GM12878 (cell line): Measurements from ENCODE around the gene HOXB2. TPM values are rescaled to one million over a fixed set of nuclear protein-coding genes. Genes with fewer than 3 reads are reported as not detected.

Experiments
- ATAC-seq: fragments of 200-7000 bp; cut with Tn5 transposase; 3 replicates; pipeline ENCODE4 v1.9.1; 2020; ENCODE audit warnings: mild to moderate bottlenecking, moderate library complexity
- BruUV-seq: library from RNA; stranded (reverse); fragments of 400-500 nt; replicated peaks from 2 replicates; lab custom pipeline; 2021; lab: Mats Ljungman, UMichigan
- CTCF ChIA-PET: fragments of 300-600 bp; sonication (Branson Sonifier 250); formaldehyde crosslinking; extraction: SDS; loops from one replicate; lab custom pipeline; 2021; ENCODE audit warnings: inconsistent platforms; lab: Yijun Ruan, JAX
- POLR2A ChIA-PET: fragments of 350-600 bp; formaldehyde crosslinking; extraction: SDS; loops from one replicate; lab custom pipeline; 2021; ENCODE audit warnings: inconsistent platforms; lab: Charles Lee
- RAD21 ChIA-PET: fragments of 300-600 bp; sonication (Branson Sonifier 250); formaldehyde crosslinking; loops from one replicate; lab custom pipeline; 2023; ENCODE audit warnings: antibody characterized with exemption; ENCODE audit not compliant: unreplicated experiment; lab: Charles Lee
- SMC1A ChIA-PET: fragments of 300-600 bp; sonication (Branson Sonifier 250); formaldehyde crosslinking; loops from one replicate; lab custom pipeline; 2023; ENCODE audit not compliant: unreplicated experiment, uncharacterized antibody; lab: Charles Lee
- DNase-seq: peaks from one replicate; pipeline ENCODE4 v3.0.0-alpha.2; 2011; ENCODE audit warnings: low read depth, low spot score
- FAIRE-seq: peaks from 3 replicates; lab custom pipeline; 2011; peaks lifted over from hg19 to GRCh38; lab: Jason Lieb, UNC
- H2AFZ ChIP-seq: 2 replicates; pipeline ENCODE4 v1.6.0; 2011; ENCODE audit warnings: low read depth, low read length, control low read depth; ENCODE audit not compliant: control insufficient read depth
- H3K27ac ChIP-seq: 2 replicates; pipeline ENCODE4 v1.5.1; 2011; ENCODE audit warnings: control low read depth; ENCODE audit not compliant: control insufficient read depth, insufficient read depth
- H3K27me3 ChIP-seq, 2 experiments: replicated peaks in 1 of 2; 2 replicates each; pipeline versions ENCODE4 v1.6.0 to v1.6.1; 2011; ENCODE audit warnings: low read length in 1 of 2; ENCODE audit not compliant: control insufficient read depth in 2 of 2, insufficient read depth in 2 of 2
- H3K36me3 ChIP-seq, 2 experiments: 2 replicates each; pipeline ENCODE4 v1.5.1; 2011; ENCODE audit warnings: low read length in 1 of 2; ENCODE audit not compliant: control insufficient read depth in 2 of 2, insufficient read depth in 2 of 2
- H3K4me1 ChIP-seq: 2 replicates; pipeline ENCODE4 v1.6.1; 2011; ENCODE audit warnings: mild to moderate bottlenecking, low read length, moderate library complexity, mixed read lengths; ENCODE audit not compliant: control insufficient read depth, insufficient read depth
- H3K4me2 ChIP-seq: 2 replicates; pipeline ENCODE4 v1.6.0; 2011; ENCODE audit warnings: control low read depth; ENCODE audit not compliant: control insufficient read depth, insufficient read depth
- H3K4me3 ChIP-seq: fragments of 200-600 bp; sonication (generic); 2 replicates; pipeline ENCODE4 v1.5.1; 2016
- H3K79me2 ChIP-seq: 2 replicates; pipeline ENCODE4 v1.6.0; 2011; ENCODE audit warnings: low read length; ENCODE audit not compliant: control insufficient read depth, insufficient read depth
- H3K9ac ChIP-seq: 2 replicates; pipeline ENCODE4 v1.8.0; 2011; ENCODE audit warnings: low read length, control low read depth, mixed read lengths; ENCODE audit not compliant: control insufficient read depth, insufficient read depth
- H3K9me3 ChIP-seq: replicated peaks from 3 replicates; pipeline ENCODE4 v1.5.1; 2011; ENCODE audit warnings: mild to moderate bottlenecking, low read length; ENCODE audit not compliant: control insufficient read depth, insufficient read depth
- H4K20me1 ChIP-seq: 2 replicates; pipeline ENCODE4 v1.6.0; 2011; ENCODE audit not compliant: control insufficient read depth, insufficient read depth
- ATF2 ChIP-seq: IDR thresholded peaks from 2 replicates; pipeline ENCODE4 v1.6.1; 2012; ENCODE audit warnings: low read length, inconsistent platforms
- ATF3 ChIP-seq: IDR thresholded peaks from 2 replicates; pipeline ENCODE4 v1.6.1; 2011; ENCODE audit warnings: low read depth, mild to moderate bottlenecking, low read length, moderate library complexity, borderline replicate concordance; ENCODE audit errors: extremely low read depth
- CEBPB ChIP-seq, 2 experiments: fragments of 150-350 bp in 1 of 2; IDR thresholded peaks; 2 replicates each; pipeline ENCODE4 v1.6.1; 2012 to 2014; ENCODE audit warnings: low read depth in 2 of 2, low read length in 2 of 2, borderline replicate concordance in 1 of 2, inconsistent platforms in 1 of 2
- E2F4 ChIP-seq: IDR thresholded peaks from 2 replicates; pipeline ENCODE4 v1.6.1; 2012; ENCODE audit warnings: low read depth, low read length, improper control_type of control experiment
- EED ChIP-seq: sonication (generic); IDR thresholded peaks from 2 replicates; pipeline ENCODE4 v1.6.1; 2016; ENCODE audit warnings: antibody characterized with exemption, low read depth
- EZH2 ChIP-seq: IDR thresholded peaks from 2 replicates; pipeline ENCODE4 v1.6.1; 2012; ENCODE audit warnings: low read depth, mild to moderate bottlenecking, control low read depth, inconsistent platforms, low read length, borderline replicate concordance; ENCODE audit not compliant: control insufficient read depth
- FOS ChIP-seq: IDR thresholded peaks from 3 replicates; pipeline ENCODE4 v1.6.1; 2011; ENCODE audit warnings: borderline replicate concordance; ENCODE audit not compliant: insufficient read length; ENCODE audit errors: extremely low read depth
- MAX ChIP-seq: IDR thresholded peaks from 2 replicates; pipeline ENCODE4 v1.6.1; 2012; ENCODE audit warnings: low read depth, low read length, improper control_type of control experiment
- MXI1 ChIP-seq: fragments of 150-350 bp; IDR thresholded peaks from 2 replicates; pipeline ENCODE4 v1.6.1; 2011; ENCODE audit warnings: low read depth, mild to moderate bottlenecking, inconsistent platforms, low read length, improper control_type of control experiment
- NFYA ChIP-seq: IDR thresholded peaks from 2 replicates; pipeline ENCODE4 v1.6.1; 2011; ENCODE audit warnings: low read depth, mild to moderate bottlenecking, low read length, improper control_type of control experiment, borderline replicate concordance
- RBBP5 ChIP-seq: fragments of 200-600 bp; sonication (generic); conservative IDR thresholded peaks from 2 replicates; pipeline ENCODE4 v1.6.1; 2016
- SMC3 ChIP-seq: IDR thresholded peaks from 2 replicates; pipeline ENCODE4 v1.6.1; 2011; ENCODE audit warnings: low read length, improper control_type of control experiment, borderline replicate concordance
- SREBF2 ChIP-seq: IDR thresholded peaks from 2 replicates; pipeline ENCODE4 v1.6.1; 2012; ENCODE audit warnings: mild to moderate bottlenecking, low read length
- STAT3 ChIP-seq: IDR thresholded peaks from 2 replicates; pipeline ENCODE4 v1.6.1; 2011; ENCODE audit warnings: low read depth, low read length, improper control_type of control experiment
- TBL1XR1 ChIP-seq: IDR thresholded peaks from 2 replicates; pipeline ENCODE4 v1.6.1; 2012; ENCODE audit warnings: low read depth, low read length, improper control_type of control experiment
- ZNF274 ChIP-seq: IDR thresholded peaks from one replicate; pipeline ENCODE4 v1.8.0; 2011; ENCODE audit not compliant: insufficient read length, insufficient read depth
- WGBS: methylation state at CpG from one replicate; pipeline ENCODE4 v1.1.6; 2016; ENCODE audit warnings: low lambda C conversion rate; ENCODE audit not compliant: insufficient replicate concordance, insufficient coverage; ENCODE audit errors: missing lambda C conversion rate; 5-methylcytosine and 5-hydroxymethylcytosine counted together
- in situ Hi-C: fragments of 300-500 bp; cut with MboI; formaldehyde crosslinking; loops from 9 replicates; pipeline ENCODE4 v1.14.3; 2018; ENCODE audit warnings: mixed read lengths
- intact Hi-C: fragments of 100-400 bp; cut with micrococcal nuclease; formaldehyde crosslinking; loops from one replicate; pipeline ENCODE4 v1.14.2; 2022; ENCODE audit not compliant: unreplicated experiment
- polyA plus RNA-seq, 11 experiments: library from polyadenylated mRNA; depleted of rRNA in 4 of 11; unstranded in 6 of 11; stranded (reverse) in 5 of 11; fragments of >200 nt; fragmentation: Nextera tagmentation in 4 of 11; fragmentation: Illumina TruSeq in 1 of 11; extraction: Ambion mirVana in 4 of 11; extraction: Trizol in 1 of 11; gene quantifications; 1 replicate in 1 of 11; 2 replicates in 10 of 11; pipeline versions ENCODE4 v1.2.1 to v1.2.3, GENCODE V29; 2011 to 2016; ENCODE audit warnings: inconsistent platforms in 2 of 11, missing spikeins in 2 of 11, low read depth in 1 of 11
- total RNA-seq, 4 experiments: library from RNA; depleted of rRNA in 3 of 4; stranded (reverse); fragments of >200 nt in 3 of 4; fragmentation: Illumina TruSeq in 1 of 4; extraction: Trizol in 1 of 4; gene quantifications; 2 replicates each; pipeline versions ENCODE4 v1.2.1 to v1.2.3, GENCODE V29; 2013 to 2021

The HOXB2 gene
- total and polyA plus RNA-seq, 10 of the 15 experiments (the other 5 are each of a cell fraction or from before 2014, with no cell fraction given) = 0.16 to 8.8 (median 2.3) TPM

- Histone ChIP-seq H3K4me1 (no peaks in the 10 kb centered on the region), H3K79me2 (peaks cover 12% of the 10 kb centered on the region), H3K4me3 (no peak overlapping the region), H3K36me3 (no peaks in the 10 kb centered on the region), H4K20me1 (no peaks in the 10 kb centered on the region), H3K9me3 (no peaks in the 10 kb centered on the region), H3K9ac (no peak overlapping the region), H3K4me2 (no peak overlapping the region), H3K27me3 (peaks cover 0 to 4% of the 10 kb centered on the region in 2 experiments; a peak in 1 of 4 replicates), H2AFZ (no peak overlapping the region), H3K27ac (no peak overlapping the region)
- ATAC-seq (no peak), FAIRE-seq (no peak), DNase-seq (no peak)
- SMC1A ChIA-PET = interaction anchor here (0.9 to 2.8 kb wide), 8 partner anchors 7 to 188 kb away, joined by 3 to 13 read pairs (median 4); partner anchors contain the start of gene HOXB5
- RAD21 ChIA-PET = interaction anchor here (1.0 to 3.3 kb wide), 3 partner anchors 27 to 48 kb away, joined by 3 to 18 read pairs (median 6); no protein-coding TSS in a partner anchor
- no peak for TF ChIP-seq MAX
- TF ChIP-seq NFYA = no peak
- no peak for TF ChIP-seq SREBF2
- TF ChIP-seq SMC3 = no peak
- no peak for TF ChIP-seq ZNF274
- no peak for TF ChIP-seq E2F4
- TF ChIP-seq STAT3 = no peak
- no peak for TF ChIP-seq RBBP5
- no peak for TF ChIP-seq EED
- no peak for TF ChIP-seq CEBPB (IDR thresholded peaks at IDR 0.05; ENCODE audit: borderline replicate concordance in 1 of 2, low read depth in 2 of 2, low read length in 2 of 2)
- TF ChIP-seq FOS = no peak
- no peak for TF ChIP-seq MXI1
- TF ChIP-seq TBL1XR1 = no peak
- TF ChIP-seq ATF3 = no peak
- TF ChIP-seq ATF2 = no peak
- no peak for TF ChIP-seq EZH2
- no TSS peak for BruUV-seq
- POLR2A ChIA-PET = interaction anchor here (0.5 to 1.5 kb wide), 5 partner anchors 9 to 1447 kb away, joined by 3 to 6 read pairs (median 5); no protein-coding TSS in a partner anchor
- in situ Hi-C loops = no loop called here
- 100% methylated on average over 1 of the region's 1 CpG for WGBS
- intact Hi-C loops = loop anchor here (5.0 kb wide), 1 partner anchor 48 kb away; no protein-coding TSS in a partner anchor
- CTCF ChIA-PET = interaction anchor here (0.7 to 2.8 kb wide), 10 partner anchors 18 to 206 kb away, joined by 3 to 12 read pairs (median 4); no protein-coding TSS in a partner anchor
Observed at GRCh38 chr17:48540213-48540612, 4.7 kb downstream of the HOXB2 start.
